ENCODE data around the gene ARHGAP15.

Gene ARHGAP15

GRCh38 chr2:143803936-143804335 is 674.7 kb downstream of the ARHGAP15 start:
- H3K4me3 ChIP-seq (replicated peaks in 1 of 2; ENCODE audit: low read depth in 2 of 2, low read length in 2 of 2): no peak overlapping the region
- TF ChIP-seq CTCF (IDR thresholded peaks at IDR 0.05; ENCODE audit: low read depth, low read length): no peak
- DNase-seq (ENCODE audit: low read depth in 2 of 2): peak; percentile 8 to 12

- DNase-seq (ENCODE audit: low read depth in 2 of 2): no peak
- no peak for TF ChIP-seq CTCF (IDR thresholded peaks at IDR 0.05; ENCODE audit: low read depth, low read length)
- no peak overlapping the region for H3K4me3 ChIP-seq (replicated peaks in 1 of 2; ENCODE audit: low read depth in 2 of 2, low read length in 2 of 2)
These were observed 676.4 kb downstream of the ARHGAP15 start for GRCh38 chr2:143805666-143806065.

GRCh38 chr2:143807192-143807591 is 678.0 kb downstream of the ARHGAP15 start:
- no peak for TF ChIP-seq CTCF (IDR thresholded peaks at IDR 0.05; ENCODE audit: low read depth, low read length)
- DNase-seq (ENCODE audit: low read depth in 2 of 2): no peak

GRCh38 chr2:143807671-143808070 is 678.5 kb downstream of the ARHGAP15 start:
- no peak for TF ChIP-seq CTCF (IDR thresholded peaks at IDR 0.05; ENCODE audit: low read depth, low read length)
- DNase-seq (ENCODE audit: low read depth in 2 of 2): peak; percentile 16 to 28
- H3K4me3 ChIP-seq (replicated peaks in 1 of 2; ENCODE audit: low read depth in 2 of 2, low read length in 2 of 2): no peak overlapping the region

More at GRCh38 chr2:143807192-143807591, 678.0 kb downstream of the ARHGAP15 start:
- H3K4me3 ChIP-seq (replicated peaks in 1 of 2; ENCODE audit: low read depth in 2 of 2, low read length in 2 of 2): no peak overlapping the region

- TF ChIP-seq CTCF (IDR thresholded peaks at IDR 0.05; ENCODE audit: low read depth, low read length): no peak
- no peak for DNase-seq (ENCODE audit: low read depth in 2 of 2)
- H3K4me3 ChIP-seq (replicated peaks in 1 of 2; ENCODE audit: low read depth in 2 of 2, low read length in 2 of 2): no peak overlapping the region
These were observed 678.9 kb downstream of the ARHGAP15 start for GRCh38 chr2:143808166-143808565.

- H3K4me3 ChIP-seq (replicated peaks in 1 of 2; ENCODE audit: low read depth in 2 of 2, low read length in 2 of 2): no peak overlapping the region
- no peak for DNase-seq (ENCODE audit: low read depth in 2 of 2)
- TF ChIP-seq CTCF (IDR thresholded peaks at IDR 0.05; ENCODE audit: low read depth, low read length): no peak
These were observed 685.9 kb downstream of the ARHGAP15 start for GRCh38 chr2:143815082-143815481.

- TF ChIP-seq CTCF (IDR thresholded peaks at IDR 0.05; ENCODE audit: low read depth, low read length): no peak
- no peak for DNase-seq (ENCODE audit: low read depth in 2 of 2)
- H3K4me3 ChIP-seq (replicated peaks in 1 of 2; ENCODE audit: low read depth in 2 of 2, low read length in 2 of 2): no peak overlapping the region
These were observed 687.7 kb downstream of the ARHGAP15 start for GRCh38 chr2:143816916-143817315.

Data from cardiac fibroblast (primary cell).